Retinal pigment epithelial cell (primary cell): ENCODE data around the gene UNC13B.

Source experiments
- DNase-seq: peaks from one replicate; pipeline ENCODE4 v3.0.0-alpha.2; 2010; ENCODE audit warnings: low read depth
- H3K4me3 ChIP-seq: 2 replicates; pipeline ENCODE4 v1.5.1; 2011; ENCODE audit warnings: mild to moderate bottlenecking, low read length, control low read depth, moderate library complexity
- CTCF ChIP-seq: conservative IDR thresholded peaks from 2 replicates; pipeline ENCODE4 v1.5.1; 2011; ENCODE audit warnings: low read depth, low read length, control low read depth, inconsistent platforms

Gene UNC13B

GRCh38 chr9:35205340-35205739 lies 43.5 kb downstream of the UNC13B start:
- DNase-seq: no peak
- TF ChIP-seq CTCF: no peak
- no peak overlapping the region for H3K4me3 ChIP-seq

GRCh38 chr9:35211854-35212253 lies 50.0 kb downstream of the UNC13B start:
- DNase-seq: no peak
- H3K4me3 ChIP-seq: no peak overlapping the region
- no peak for TF ChIP-seq CTCF

- no peak for TF ChIP-seq CTCF
- no peak overlapping the region for H3K4me3 ChIP-seq
- DNase-seq: no peak
Observed at GRCh38 chr9:35220659-35221338, 59.0 kb downstream of the UNC13B start.

GRCh38 chr9:35225677-35226076 lies 63.9 kb downstream of the UNC13B start:
- TF ChIP-seq CTCF: no peak
- H3K4me3 ChIP-seq: no peak overlapping the region
- DNase-seq: no peak

- TF ChIP-seq CTCF: no peak
- no peak overlapping the region for H3K4me3 ChIP-seq
- no peak for DNase-seq
Observed at GRCh38 chr9:35226651-35227050, 64.8 kb downstream of the UNC13B start.

- no peak overlapping the region for H3K4me3 ChIP-seq
- no peak for DNase-seq
- no peak for TF ChIP-seq CTCF
Observed at GRCh38 chr9:35227284-35227683, 65.5 kb downstream of the UNC13B start.

GRCh38 chr9:35229066-35229778 lies 67.4 kb downstream of the UNC13B start:
- no peak for TF ChIP-seq CTCF
- DNase-seq: no peak
- H3K4me3 ChIP-seq: no peak overlapping the region
